ENCODE measurements around the gene RIOK3.

The RIOK3 gene

GRCh38 chr18:23503038-23503962 is 50.2 kb downstream of the RIOK3 start, which contains the start of gene RMC1:
Gene RMC1 (plus strand): TSS chr18:23503511. CDS start chr18:23503619, 108 bp downstream.
- TF ChIP-seq SNAI2 (CRISPR knock-in tag; IDR thresholded peaks at IDR 0.05) (peak; percentile 76; the same call in 1 of the 2 replicates), TOX (CRISPR knock-in tag; IDR thresholded peaks at IDR 0.05; ENCODE audit: borderline replicate concordance) (no peak)
- peak; percentile 89 for ATAC-seq

DNA sequence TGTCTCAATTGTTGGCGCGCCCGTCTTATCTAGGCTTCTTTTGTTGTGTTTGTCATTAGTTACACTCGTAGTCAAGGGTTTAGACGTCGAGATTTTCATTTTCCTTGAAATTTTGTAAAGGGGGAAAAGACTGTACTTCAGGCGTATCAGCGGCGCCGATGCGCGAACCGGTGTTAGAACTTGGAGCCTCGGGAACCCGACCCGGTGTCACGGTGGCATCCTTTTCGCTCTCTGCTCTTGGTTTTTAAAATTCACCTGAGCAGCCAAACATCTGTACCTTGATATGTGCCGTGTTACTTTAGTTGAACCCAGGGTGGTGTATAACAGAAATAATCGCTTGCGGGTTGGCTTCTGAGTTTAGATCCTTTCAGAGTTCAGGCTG is 50.9 kb downstream of the RIOK3 start:
- TF ChIP-seq, protein P1, sequence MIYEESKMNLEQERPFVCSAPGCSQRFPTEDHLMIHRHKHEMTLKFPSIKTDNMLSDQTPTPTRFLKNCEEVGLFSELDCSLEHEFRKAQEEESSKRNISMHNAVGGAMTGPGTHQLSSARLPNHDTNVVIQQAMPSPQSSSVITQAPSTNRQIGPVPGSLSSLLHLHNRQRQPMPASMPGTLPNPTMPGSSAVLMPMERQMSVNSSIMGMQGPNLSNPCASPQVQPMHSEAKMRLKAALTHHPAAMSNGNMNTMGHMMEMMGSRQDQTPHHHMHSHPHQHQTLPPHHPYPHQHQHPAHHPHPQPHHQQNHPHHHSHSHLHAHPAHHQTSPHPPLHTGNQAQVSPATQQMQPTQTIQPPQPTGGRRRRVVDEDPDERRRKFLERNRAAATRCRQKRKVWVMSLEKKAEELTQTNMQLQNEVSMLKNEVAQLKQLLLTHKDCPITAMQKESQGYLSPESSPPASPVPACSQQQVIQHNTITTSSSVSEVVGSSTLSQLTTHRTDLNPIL (CRISPR knock-in tag; IDR thresholded peaks at IDR 0.05; ENCODE audit: low read depth) = no peak
- TF ChIP-seq, protein P2, sequence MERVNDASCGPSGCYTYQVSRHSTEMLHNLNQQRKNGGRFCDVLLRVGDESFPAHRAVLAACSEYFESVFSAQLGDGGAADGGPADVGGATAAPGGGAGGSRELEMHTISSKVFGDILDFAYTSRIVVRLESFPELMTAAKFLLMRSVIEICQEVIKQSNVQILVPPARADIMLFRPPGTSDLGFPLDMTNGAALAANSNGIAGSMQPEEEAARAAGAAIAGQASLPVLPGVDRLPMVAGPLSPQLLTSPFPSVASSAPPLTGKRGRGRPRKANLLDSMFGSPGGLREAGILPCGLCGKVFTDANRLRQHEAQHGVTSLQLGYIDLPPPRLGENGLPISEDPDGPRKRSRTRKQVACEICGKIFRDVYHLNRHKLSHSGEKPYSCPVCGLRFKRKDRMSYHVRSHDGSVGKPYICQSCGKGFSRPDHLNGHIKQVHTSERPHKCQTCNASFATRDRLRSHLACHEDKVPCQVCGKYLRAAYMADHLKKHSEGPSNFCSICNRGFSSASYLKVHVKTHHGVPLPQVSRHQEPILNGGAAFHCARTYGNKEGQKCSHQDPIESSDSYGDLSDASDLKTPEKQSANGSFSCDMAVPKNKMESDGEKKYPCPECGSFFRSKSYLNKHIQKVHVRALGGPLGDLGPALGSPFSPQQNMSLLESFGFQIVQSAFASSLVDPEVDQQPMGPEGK (CRISPR knock-in tag; IDR thresholded peaks at IDR 0.05; ENCODE audit: borderline replicate concordance) = no peak
- no peak for TF ChIP-seq CSDC2 (CRISPR knock-in tag; IDR thresholded peaks at IDR 0.05)
- no peak for TF ChIP-seq ZFP3 (CRISPR knock-in tag; IDR thresholded peaks at IDR 0.05)
- TF ChIP-seq TCF4 (CRISPR knock-in tag; IDR thresholded peaks at IDR 0.05; ENCODE audit: borderline replicate concordance) = no peak
- no peak for TF ChIP-seq TSHZ2 (CRISPR knock-in tag; IDR thresholded peaks at IDR 0.05)
- no peak for TF ChIP-seq SNAI2 (CRISPR knock-in tag; IDR thresholded peaks at IDR 0.05)
- TF ChIP-seq GLIS3 (CRISPR knock-in tag; IDR thresholded peaks at IDR 0.05) = no peak
- no peak for TF ChIP-seq ESRRG (CRISPR knock-in tag; IDR thresholded peaks at IDR 0.05)
- TF ChIP-seq ISL1 (CRISPR knock-in tag; IDR thresholded peaks at IDR 0.05) = no peak
- no peak for ATAC-seq

GRCh38 chr18:23504720-23505119 is 51.6 kb downstream of the RIOK3 start:
- no peak for ATAC-seq
- TF ChIP-seq, protein P2 (CRISPR knock-in tag; IDR thresholded peaks at IDR 0.05; ENCODE audit: borderline replicate concordance) = no peak
- TF ChIP-seq TSHZ2 (CRISPR knock-in tag; IDR thresholded peaks at IDR 0.05) (no peak), GLIS3 (CRISPR knock-in tag; IDR thresholded peaks at IDR 0.05) (no peak), SNAI2 (CRISPR knock-in tag; IDR thresholded peaks at IDR 0.05) (no peak), OSR1 (CRISPR knock-in tag; IDR thresholded peaks at IDR 0.05) (no peak), POU6F1 (CRISPR knock-in tag; IDR thresholded peaks at IDR 0.05; ENCODE audit: borderline replicate concordance, low read depth) (no peak), ARNTL (CRISPR knock-in tag; IDR thresholded peaks at IDR 0.05; ENCODE audit: borderline replicate concordance, low read depth) (no peak), ZFP3 (CRISPR knock-in tag; IDR thresholded peaks at IDR 0.05) (no peak), BACH2 (CRISPR knock-in tag; IDR thresholded peaks at IDR 0.05; ENCODE audit: borderline replicate concordance) (no peak), RARB (CRISPR knock-in tag; IDR thresholded peaks at IDR 0.05) (no peak), ZFP30 (CRISPR knock-in tag; IDR thresholded peaks at IDR 0.05) (no peak), ZNF8 (CRISPR knock-in tag; IDR thresholded peaks at IDR 0.05) (no peak), ESRRG (CRISPR knock-in tag; IDR thresholded peaks at IDR 0.05) (no peak), ISL1 (CRISPR knock-in tag; IDR thresholded peaks at IDR 0.05) (no peak), ZNF70 (CRISPR knock-in tag; IDR thresholded peaks at IDR 0.05) (no peak), CSDC2 (CRISPR knock-in tag; IDR thresholded peaks at IDR 0.05) (no peak)
- TF ChIP-seq, protein P3, sequence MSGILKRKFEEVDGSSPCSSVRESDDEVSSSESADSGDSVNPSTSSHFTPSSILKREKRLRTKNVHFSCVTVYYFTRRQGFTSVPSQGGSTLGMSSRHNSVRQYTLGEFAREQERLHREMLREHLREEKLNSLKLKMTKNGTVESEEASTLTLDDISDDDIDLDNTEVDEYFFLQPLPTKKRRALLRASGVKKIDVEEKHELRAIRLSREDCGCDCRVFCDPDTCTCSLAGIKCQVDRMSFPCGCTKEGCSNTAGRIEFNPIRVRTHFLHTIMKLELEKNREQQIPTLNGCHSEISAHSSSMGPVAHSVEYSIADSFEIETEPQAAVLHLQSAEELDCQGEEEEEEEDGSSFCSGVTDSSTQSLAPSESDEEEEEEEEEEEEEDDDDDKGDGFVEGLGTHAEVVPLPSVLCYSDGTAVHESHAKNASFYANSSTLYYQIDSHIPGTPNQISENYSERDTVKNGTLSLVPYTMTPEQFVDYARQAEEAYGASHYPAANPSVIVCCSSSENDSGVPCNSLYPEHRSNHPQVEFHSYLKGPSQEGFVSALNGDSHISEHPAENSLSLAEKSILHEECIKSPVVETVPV (CRISPR knock-in tag; IDR thresholded peaks at IDR 0.05) = no peak
- TF ChIP-seq, protein P1 (CRISPR knock-in tag; IDR thresholded peaks at IDR 0.05; ENCODE audit: low read depth) = no peak
